Left cardiac atrium (tissue), 4 donors: ENCODE measurements around the gene ZBED1. TPM values are rescaled to one million over a fixed set of nuclear protein-coding genes. Genes with fewer than 3 reads are reported as not detected.

Experiments
- ATAC-seq, 2 donors: fragments of 200-7000 bp; cut with Tn5 transposase; one replicate each; pipeline ENCODE4 v1.9.1; 2020; ENCODE audit warnings: mild to moderate bottlenecking in 2 of 2, moderate library complexity in 2 of 2
- DNase-seq: peaks from one replicate; pipeline ENCODE4 v3.0.0-alpha.2; 2020
- intact Hi-C, 2 donors: fragments of 100-400 bp; cut with DNase I; formaldehyde crosslinking; loops; one replicate each; pipeline versions ENCODE4 v1.14.1 to v1.15.1; 2022 to 2023
- total RNA-seq, 2 donors: library from RNA; stranded (reverse); fragmentation: NEBNext Ultra II Directional; extraction: Animal tissue kit (Norgen Biotek cat#: 25700); gene quantifications; one replicate each; pipeline ENCODE4 v1.2.1, GENCODE V29; 2021
- donor health status: DM: no; HTN: yes; CAD: no.
- donor health status: DM: no; HTN: yes; CAD: no; lungs with severe emphysema.
- donor health status: DM: yes; HTN: yes; CAD: no.
- donor health status: Dilated cardiomyopathy.

The ZBED1 gene
- total RNA-seq, 2 donors from 2014 or later: 37.7 to 45.0 TPM

- intact Hi-C loops: loop anchor here in 1 of 2 donors (10.0 kb wide), 1 partner anchor 93 kb away; no protein-coding TSS in a partner anchor
These were observed 1.4 kb upstream of the ZBED1 start for GRCh38 chrX:2502120-2502667.

GRCh38 chrX:2501559-2502102, 855 bp upstream of the ZBED1 start:
- intact Hi-C loops: loop anchor here in 1 of 2 donors (10.0 kb wide), 1 partner anchor 93 kb away; no protein-coding TSS in a partner anchor
- DNase-seq (no peak), ATAC-seq (no peak)

More at GRCh38 chrX:2502120-2502667, 1.4 kb upstream of the ZBED1 start:
- ATAC-seq (no peak), DNase-seq (no peak)

- ATAC-seq (peak; percentile 50 to 67), DNase-seq (no peak)
- intact Hi-C loops: loop anchor here in 1 of 2 donors (10.0 kb wide), 1 partner anchor 95 kb away; no protein-coding TSS in a partner anchor
These were observed 529 bp downstream of the ZBED1 start for GRCh38 chrX:2500091-2500802.

- intact Hi-C loops: loop anchor here in 1 of 2 donors (10.0 kb wide), 1 partner anchor 175 kb away; no protein-coding TSS in a partner anchor
- DNase-seq (no peak), ATAC-seq (no peak)
These were observed 1.3 kb downstream of the ZBED1 start for GRCh38 chrX:2499507-2499906.

GRCh38 chrX:2498781-2499302, 1.9 kb downstream of the ZBED1 start:
- intact Hi-C loops: loop anchor here in 1 of 2 donors (10.0 kb wide), 1 partner anchor 174 kb away; no protein-coding TSS in a partner anchor
- ATAC-seq (peak; percentile 45 to 50), DNase-seq (no peak)

GRCh38 chrX:2497961-2498780, 2.6 kb downstream of the ZBED1 start:
- intact Hi-C loops: loop anchor here in 1 of 2 donors (10.0 kb wide), 1 partner anchor 173 kb away; no protein-coding TSS in a partner anchor
- ATAC-seq: peak in 1 of 2 donors; percentile 19
- DNase-seq: no peak

GRCh38 chrX:2495595-2495994, 5.2 kb downstream of the ZBED1 start:
- ATAC-seq (no peak), DNase-seq (no peak)
- intact Hi-C loops: loop anchor here in 1 of 2 donors (10.0 kb wide), 1 partner anchor 171 kb away; no protein-coding TSS in a partner anchor

- intact Hi-C loops: loop anchor here in 1 of 2 donors (10.0 kb wide), 1 partner anchor 168 kb away; no protein-coding TSS in a partner anchor
- peak; percentile 19 to 73 for ATAC-seq
- DNase-seq: no peak
These were observed 8.1 kb downstream of the ZBED1 start for GRCh38 chrX:2492531-2493218.

- intact Hi-C loops: loop anchor here in 1 of 2 donors (10.0 kb wide), 1 partner anchor 166 kb away; no protein-coding TSS in a partner anchor
- ATAC-seq (no peak), DNase-seq (no peak)
These were observed 10.1 kb downstream of the ZBED1 start for GRCh38 chrX:2490634-2491033.

GRCh38 chrX:2489446-2490445, 11.0 kb downstream of the ZBED1 start:
- intact Hi-C loops: loop anchor here in 1 of 2 donors (10.0 kb wide), 1 partner anchor 165 kb away; no protein-coding TSS in a partner anchor
- no peak for DNase-seq
- ATAC-seq: no peak

GRCh38 chrX:2488621-2489285, 12.0 kb downstream of the ZBED1 start:
- no peak for DNase-seq
- ATAC-seq: no peak
- intact Hi-C loops: no loop called here

GRCh38 chrX:2487366-2487765, 13.4 kb downstream of the ZBED1 start:
- intact Hi-C loops: no loop called here
- ATAC-seq (no peak), DNase-seq (no peak)

- no peak for ATAC-seq
- intact Hi-C loops: no loop called here
- DNase-seq: no peak
These were observed 14.2 kb downstream of the ZBED1 start for GRCh38 chrX:2486476-2487133.

GRCh38 chrX:2485789-2486345, 14.9 kb downstream of the ZBED1 start:
- intact Hi-C loops: no loop called here
- DNase-seq: no peak
- no peak for ATAC-seq
